ENCODE measurements around the gene C9orf50. TPM values are rescaled to one million over a fixed set of nuclear protein-coding genes. Genes with fewer than 3 reads are reported as not detected.

The C9orf50 gene
- total and polyA plus RNA-seq, 2 donors (not counting 1 experiment from before 2014, with no cell fraction given), result not detected

GRCh38 chr9:129624947-129625346, 4.0 kb upstream of the C9orf50 start:
- no peak overlapping the region for H2AFZ ChIP-seq (ENCODE audit: insufficient read depth, low read depth, low read length, poor library complexity, severe bottlenecking)
- no peak for TF ChIP-seq EZH2 (IDR thresholded peaks at IDR 0.05; ENCODE audit: borderline replicate concordance, insufficient read depth, low read depth, low read length, poor library complexity, severe bottlenecking)
- no peak for TF ChIP-seq CTCF (IDR thresholded peaks at IDR 0.05)
- DNase-seq, result peak; percentile 83
- H3K4me3 ChIP-seq (ENCODE audit: control extremely low read depth in 1 of 5, extremely low read depth in 1 of 5, insufficient read depth in 1 of 5, low read depth in 2 of 5, low read length in 4 of 5), result peak overlapping the region; percentile 14 to 89 (median 88)
- 6% methylated on average over 7 of the region's 9 CpGs for WGBS (ENCODE audit: insufficient coverage)
- POLR2A ChIA-PET, result interaction anchor here (0.6 to 2.9 kb wide), 7 partner anchors 14 to 1333 kb away, joined by 3 to 22 read pairs (median 4); partner anchors contain the start of gene PTPA
- peak overlapping the region; percentile 94 for H3K4me2 ChIP-seq (replicated peaks; ENCODE audit: low read depth, low read length, poor library complexity, severe bottlenecking)
- peaks cover 0 to 4% (median 0%) of the 10 kb centered on the region in 3 donors for H3K9me3 ChIP-seq (ENCODE audit: control extremely low read depth in 1 of 3, control insufficient read depth in 2 of 3, insufficient read depth in 1 of 3, low read length in 2 of 3)
- H3K4me1 ChIP-seq (ENCODE audit: control insufficient read depth in 2 of 2, insufficient read depth in 2 of 2, low read length in 2 of 2), result peaks cover 40 to 41% of the 10 kb centered on the region in 2 donors
- H3K4me1 Mint-ChIP-seq, result peaks cover 52% of the 10 kb centered on the region
- H4K20me1 ChIP-seq (ENCODE audit: control insufficient read depth, insufficient read depth, low read length, poor library complexity, severe bottlenecking), result peaks cover 32% of the 10 kb centered on the region
- H3K27ac ChIP-seq (ENCODE audit: low read length in 2 of 2), result peak overlapping the region in 1 of 2 donors; percentile 51
- H3K27me3 ChIP-seq (replicated peaks in 1 of 4; ENCODE audit: control extremely low read depth in 1 of 4, control insufficient read depth in 3 of 4, insufficient read depth in 4 of 4, low read length in 3 of 4), result peaks cover 0 to 19% (median 11%) of the 10 kb centered on the region in 4 experiments
- peak overlapping the region; percentile 84 for H3K4me3 Mint-ChIP-seq
- peak; percentile 34 for ATAC-seq (ENCODE audit: low read depth)
- peaks cover 45% of the 10 kb centered on the region for H3K79me2 ChIP-seq (ENCODE audit: control insufficient read depth, insufficient read depth, low read length)
- H3K36me3 ChIP-seq (replicated peaks in 1 of 2; ENCODE audit: control extremely low read depth in 1 of 2, control insufficient read depth in 1 of 2, extremely low read depth in 1 of 2, insufficient read depth in 2 of 2, low read length in 1 of 2), result peaks cover 0 to 8% of the 10 kb centered on the region in 2 experiments
- peaks cover 17% of the 10 kb centered on the region for H3K27me3 Mint-ChIP-seq
- intact Hi-C loops (cut with micrococcal nuclease), result loop anchor here (1.0 to 10.0 kb wide), 6 partner anchors 14 to 680 kb away; partner anchors contain the start of genes DOLK, NUP188 and TOR1B
- H3K9ac ChIP-seq (ENCODE audit: low read length), result peak overlapping the region; percentile 97
- H3K27ac Mint-ChIP-seq, result peak overlapping the region; percentile 83
- H3K9me3 Mint-ChIP-seq (ENCODE audit: insufficient read depth), result no peaks in the 10 kb centered on the region
- CTCF ChIA-PET, result interaction anchor here (0.8 to 12.5 kb wide), 19 partner anchors 8 to 597 kb away, joined by 3 to 269 read pairs (median 4); partner anchors contain the start of genes ASB6 and SH3GLB2

GRCh38 chr9:129624168-129624759, 3.4 kb upstream of the C9orf50 start:
- no peak overlapping the region for H2AFZ ChIP-seq (ENCODE audit: insufficient read depth, low read depth, low read length, poor library complexity, severe bottlenecking)
- peak overlapping the region in 1 of 2 donors; percentile 51 for H3K27ac ChIP-seq (ENCODE audit: low read length in 2 of 2)
- Mint-ChIP-seq H3K27me3 (peaks cover 21% of the 10 kb centered on the region), H3K27ac (peak overlapping the region; percentile 83), H3K4me1 (peaks cover 50% of the 10 kb centered on the region), H3K9me3 (ENCODE audit: insufficient read depth) (no peaks in the 10 kb centered on the region), H3K4me3 (peak overlapping the region; percentile 84)
- peak overlapping the region; percentile 94 for H3K4me2 ChIP-seq (replicated peaks; ENCODE audit: low read depth, low read length, poor library complexity, severe bottlenecking)
- intact Hi-C loops (cut with micrococcal nuclease), result loop anchor here (1.0 to 10.0 kb wide), 4 partner anchors 13 to 679 kb away; partner anchors contain the start of genes DOLK and NUP188
- peaks cover 0 to 8% of the 10 kb centered on the region in 2 experiments for H3K36me3 ChIP-seq (replicated peaks in 1 of 2; ENCODE audit: control extremely low read depth in 1 of 2, control insufficient read depth in 1 of 2, extremely low read depth in 1 of 2, insufficient read depth in 2 of 2, low read length in 1 of 2)
- CTCF ChIA-PET, result interaction anchor here (1.0 to 12.5 kb wide), 20 partner anchors 9 to 596 kb away, joined by 3 to 269 read pairs (median 4); partner anchors contain the start of gene ASB6
- no peak overlapping the region for H3K9ac ChIP-seq (ENCODE audit: low read length)
- peaks cover 38% of the 10 kb centered on the region for H3K79me2 ChIP-seq (ENCODE audit: control insufficient read depth, insufficient read depth, low read length)
- ATAC-seq (ENCODE audit: low read depth) (no peak), DNase-seq (peak; percentile 74)
- H4K20me1 ChIP-seq (ENCODE audit: control insufficient read depth, insufficient read depth, low read length, poor library complexity, severe bottlenecking), result peaks cover 25% of the 10 kb centered on the region
- H3K27me3 ChIP-seq (replicated peaks in 1 of 4; ENCODE audit: control extremely low read depth in 1 of 4, control insufficient read depth in 3 of 4, insufficient read depth in 4 of 4, low read length in 3 of 4), result peaks cover 0 to 26% (median 14%) of the 10 kb centered on the region in 4 experiments
- peaks cover 45% of the 10 kb centered on the region in 2 donors for H3K4me1 ChIP-seq (ENCODE audit: control insufficient read depth in 2 of 2, insufficient read depth in 2 of 2, low read length in 2 of 2)
- POLR2A ChIA-PET, result interaction anchor here (0.6 to 2.9 kb wide), 7 partner anchors 13 to 1374 kb away, joined by 3 to 22 read pairs (median 4); no protein-coding TSS in a partner anchor
- WGBS (ENCODE audit: insufficient coverage), result 36% methylated on average over 5 of the region's 12 CpGs
- H3K4me3 ChIP-seq (ENCODE audit: control extremely low read depth in 1 of 5, extremely low read depth in 1 of 5, insufficient read depth in 1 of 5, low read depth in 2 of 5, low read length in 4 of 5), result no peak overlapping the region
- peaks cover 0 to 11% (median 0%) of the 10 kb centered on the region in 3 donors for H3K9me3 ChIP-seq (ENCODE audit: control extremely low read depth in 1 of 3, control insufficient read depth in 2 of 3, insufficient read depth in 1 of 3, low read length in 2 of 3)
- TF ChIP-seq EZH2 (IDR thresholded peaks at IDR 0.05; ENCODE audit: borderline replicate concordance, insufficient read depth, low read depth, low read length, poor library complexity, severe bottlenecking) (no peak), CTCF (IDR thresholded peaks at IDR 0.05) (peak; percentile 76)

Data from B cell (primary cell).